ENCODE measurements around the gene DDX54. TPM values are rescaled to one million over a fixed set of nuclear protein-coding genes. Genes with fewer than 3 reads are reported as not detected.

The DDX54 gene
- total and polyA plus RNA-seq, 12 donors = 16.5 to 52.7 (median 37.5) TPM

DNA sequence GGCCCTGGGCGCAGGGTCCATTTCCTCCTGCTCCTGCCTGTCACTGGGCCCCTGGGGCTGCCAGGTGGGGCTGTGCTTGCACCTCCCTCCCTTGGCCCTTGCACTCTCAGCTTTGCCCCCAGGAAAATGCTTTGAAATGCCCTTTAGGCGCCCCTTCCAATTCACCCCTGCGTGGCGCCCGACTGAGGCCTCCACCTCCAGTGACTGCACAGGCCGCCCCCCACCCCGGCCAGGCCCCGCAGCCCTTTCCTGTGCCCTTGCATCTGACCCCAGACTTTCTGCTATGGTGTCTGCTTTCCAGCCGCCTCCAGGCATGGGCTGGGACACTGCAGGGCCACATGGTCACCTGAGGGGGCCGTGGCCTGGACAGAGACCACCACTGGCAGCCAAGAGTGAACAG, 17.4 kb downstream of the DDX54 start:
- intact Hi-C loops (cut with DNase I) = no loop called here
- Histone ChIP-seq H3K36me3 (peaks cover 11 to 100% (median 96%) of the 10 kb centered on the region in 9 donors), H3K9me3 (no peaks in the 10 kb centered on the region), H3K4me1 (no peaks in the 10 kb centered on the region), H3K4me3 (no peak overlapping the region), H3K27ac (no peak overlapping the region), H3K27me3 (no peaks in the 10 kb centered on the region)
- DNase-seq (no peak), ATAC-seq (no peak)
- TF ChIP-seq, protein P1, sequence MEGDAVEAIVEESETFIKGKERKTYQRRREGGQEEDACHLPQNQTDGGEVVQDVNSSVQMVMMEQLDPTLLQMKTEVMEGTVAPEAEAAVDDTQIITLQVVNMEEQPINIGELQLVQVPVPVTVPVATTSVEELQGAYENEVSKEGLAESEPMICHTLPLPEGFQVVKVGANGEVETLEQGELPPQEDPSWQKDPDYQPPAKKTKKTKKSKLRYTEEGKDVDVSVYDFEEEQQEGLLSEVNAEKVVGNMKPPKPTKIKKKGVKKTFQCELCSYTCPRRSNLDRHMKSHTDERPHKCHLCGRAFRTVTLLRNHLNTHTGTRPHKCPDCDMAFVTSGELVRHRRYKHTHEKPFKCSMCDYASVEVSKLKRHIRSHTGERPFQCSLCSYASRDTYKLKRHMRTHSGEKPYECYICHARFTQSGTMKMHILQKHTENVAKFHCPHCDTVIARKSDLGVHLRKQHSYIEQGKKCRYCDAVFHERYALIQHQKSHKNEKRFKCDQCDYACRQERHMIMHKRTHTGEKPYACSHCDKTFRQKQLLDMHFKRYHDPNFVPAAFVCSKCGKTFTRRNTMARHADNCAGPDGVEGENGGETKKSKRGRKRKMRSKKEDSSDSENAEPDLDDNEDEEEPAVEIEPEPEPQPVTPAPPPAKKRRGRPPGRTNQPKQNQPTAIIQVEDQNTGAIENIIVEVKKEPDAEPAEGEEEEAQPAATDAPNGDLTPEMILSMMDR (IDR thresholded peaks at IDR 0.05) = no peak
- 93 to 95% methylated on average over 10 of the region's 10 CpGs for WGBS, 2 donors

DNA sequence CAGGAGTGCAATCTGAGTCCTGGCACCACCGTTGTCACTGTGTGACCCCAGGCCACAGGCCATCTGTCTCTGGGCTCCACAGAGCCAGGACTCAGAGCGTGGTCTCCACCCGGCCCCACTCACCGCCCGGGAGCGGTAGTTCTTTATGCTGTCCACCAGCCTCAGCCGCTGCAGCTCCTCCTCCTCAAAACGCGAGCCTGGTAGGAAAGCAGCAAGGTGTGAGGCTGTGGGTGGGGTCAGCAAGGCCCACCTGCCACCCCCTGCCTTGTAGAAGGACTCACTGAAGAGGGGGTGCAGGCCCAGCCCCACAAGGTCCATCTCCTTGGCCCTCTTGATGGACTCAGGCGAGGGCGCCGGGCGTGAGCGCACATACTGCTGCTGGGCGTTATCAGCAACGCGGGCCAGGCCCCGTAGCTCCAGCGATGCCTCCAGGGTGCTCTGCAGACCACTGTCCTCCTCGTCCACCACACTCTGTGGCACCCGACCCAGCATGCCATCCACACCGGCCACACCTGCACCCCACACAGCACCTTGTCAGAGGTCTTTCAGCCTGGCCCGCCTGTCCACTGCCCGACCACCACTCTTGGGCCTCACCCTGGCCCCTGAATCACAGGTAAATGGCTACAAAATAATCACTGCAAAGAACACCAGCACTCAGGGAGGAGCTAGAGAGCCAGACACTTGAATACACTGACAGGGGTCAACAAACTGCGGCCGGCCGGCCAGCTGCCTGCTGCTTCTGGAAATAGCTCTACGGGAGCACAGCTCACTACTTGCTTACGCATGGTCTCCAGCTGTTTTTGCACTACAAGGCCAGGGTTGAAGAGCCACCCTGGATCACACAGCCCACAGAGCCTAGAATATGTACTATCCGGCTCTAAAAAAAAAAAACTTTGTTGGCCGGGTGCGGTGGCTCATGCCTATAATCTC, 19.5 kb downstream of the DDX54 start:
- DNase-seq (no peak), ATAC-seq (no peak)
- Histone ChIP-seq H3K4me3 (no peak overlapping the region), H3K9me3 (no peaks in the 10 kb centered on the region), H3K36me3 (peaks cover 0 to 100% (median 92%) of the 10 kb centered on the region in 9 donors), H3K27ac (no peak overlapping the region), H3K4me1 (peaks cover 0 to 3% (median 0%) of the 10 kb centered on the region in 9 donors), H3K27me3 (no peaks in the 10 kb centered on the region)
- intact Hi-C loops (cut with DNase I) = no loop called here
- TF ChIP-seq, protein P1 (IDR thresholded peaks at IDR 0.05) = no peak
- 90 to 94% methylated on average over 32 of the region's 32 CpGs for WGBS, 2 donors

DNA sequence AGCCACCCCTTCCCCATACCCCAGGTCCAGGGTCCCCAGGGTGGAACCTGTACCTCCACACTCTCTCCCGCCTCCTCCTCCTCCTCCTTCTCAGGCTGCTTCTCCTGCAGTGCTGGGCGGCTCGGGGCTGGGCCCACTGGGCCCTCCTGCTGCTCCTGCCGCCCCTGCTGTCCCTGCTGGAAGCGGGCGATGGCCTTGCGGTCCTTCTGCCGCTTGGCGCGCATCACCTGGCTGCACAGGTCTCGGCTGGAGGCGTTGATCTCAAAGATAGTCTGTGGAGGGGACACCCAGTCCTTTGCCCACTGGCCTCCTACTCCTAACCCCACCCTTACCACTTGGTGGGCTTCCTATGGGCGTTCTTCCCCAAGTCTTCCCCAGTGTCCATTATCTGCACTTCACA, 21.3 kb downstream of the DDX54 start:
- H3K9me3 ChIP-seq = no peaks in the 10 kb centered on the region
- no peak overlapping the region for H3K4me3 ChIP-seq
- WGBS, 2 donors = 97% methylated on average over 13 of the region's 13 CpGs
- H3K4me1 ChIP-seq = peaks cover 0 to 3% (median 0%) of the 10 kb centered on the region in 9 donors
- peaks cover 4 to 100% (median 92%) of the 10 kb centered on the region in 9 donors for H3K36me3 ChIP-seq
- intact Hi-C loops (cut with DNase I) = loop anchor here in 1 of 10 donors (5.0 kb wide), 1 partner anchor 992 kb away; no protein-coding TSS in a partner anchor
- TF ChIP-seq, protein P1 (IDR thresholded peaks at IDR 0.05) = no peak
- no peak for DNase-seq
- ATAC-seq = no peak
- no peak overlapping the region for H3K27ac ChIP-seq
- no peaks in the 10 kb centered on the region for H3K27me3 ChIP-seq

DNA sequence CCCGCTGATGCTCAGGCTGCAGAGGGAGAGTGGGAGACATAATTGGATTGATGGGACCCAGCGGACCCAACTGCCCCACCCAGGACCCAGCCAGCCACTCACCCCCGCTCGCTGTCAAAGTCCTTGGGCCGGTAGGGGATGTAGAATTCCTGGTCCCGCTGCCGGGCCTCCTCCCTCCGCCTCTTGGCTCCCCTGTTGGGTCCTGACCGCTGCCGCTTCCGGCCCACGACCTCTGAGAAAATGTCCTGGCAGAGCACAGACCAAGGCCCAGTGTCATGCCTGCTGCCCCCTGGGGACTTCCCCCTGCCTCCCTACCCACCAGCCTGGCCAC, 22.3 kb downstream of the DDX54 start:
- intact Hi-C loops (cut with DNase I) = loop anchor here in 1 of 10 donors (5.0 kb wide), 1 partner anchor 991 kb away; no protein-coding TSS in a partner anchor
- no peaks in the 10 kb centered on the region for H3K27me3 ChIP-seq
- no peak overlapping the region for H3K27ac ChIP-seq
- peaks cover 10 to 100% (median 91%) of the 10 kb centered on the region in 9 donors for H3K36me3 ChIP-seq
- ATAC-seq (no peak), DNase-seq (no peak)
- TF ChIP-seq, protein P1 (IDR thresholded peaks at IDR 0.05) = no peak
- WGBS, 2 donors = 91 to 96% methylated on average over 12 of the region's 12 CpGs
- no peaks in the 10 kb centered on the region for H3K9me3 ChIP-seq
- H3K4me3 ChIP-seq = no peak overlapping the region
- peaks cover 0 to 3% (median 0%) of the 10 kb centered on the region in 9 donors for H3K4me1 ChIP-seq

All from heart right ventricle (tissue), 16 donors.